Activated naive CD8-positive, alpha-beta T cell treated with anti-CD3 and anti-CD28 coated beads for 36 hours (primary cell): ENCODE measurements around the gene AP5B1. TPM values are rescaled to one million over a fixed set of nuclear protein-coding genes. Genes with fewer than 3 reads are reported as not detected.
A peak's percentile ranks its signal among the peaks of the same experiment; 100 is the strongest.

Source experiments
- DNase-seq: peaks from one replicate; pipeline ENCODE4 v3.0.0; 2021
- H3K27ac Mint-ChIP-seq: one replicate; pipeline ENCODE4 v1.8.0; 2022; ENCODE audit warnings: mild to moderate bottlenecking, moderate library complexity, mixed read lengths
- H3K27me3 Mint-ChIP-seq: one replicate; pipeline ENCODE4 v1.8.0; 2022; ENCODE audit warnings: mild to moderate bottlenecking, mixed read lengths
- H3K36me3 Mint-ChIP-seq: one replicate; pipeline ENCODE4 v1.8.0; 2021; ENCODE audit warnings: mild to moderate bottlenecking, mixed read lengths
- H3K4me1 Mint-ChIP-seq: one replicate; pipeline ENCODE4 v1.8.0; 2021; ENCODE audit warnings: mixed read lengths
- H3K4me3 Mint-ChIP-seq: one replicate; pipeline ENCODE4 v1.8.0; 2022; ENCODE audit warnings: mild to moderate bottlenecking, moderate library complexity, mixed read lengths
- H3K9me3 Mint-ChIP-seq: one replicate; pipeline ENCODE4 v1.8.0; 2022; ENCODE audit warnings: mixed read lengths
- total RNA-seq, 2 experiments: library from RNA; stranded (reverse); gene quantifications; one replicate each; pipeline ENCODE4 v1.2.3, GENCODE V29; 2021

The AP5B1 gene
- 10 to 100 TPM; 20.4 to 20.6 TPM for total RNA-seq

- peaks cover 24% of the 10 kb centered on the region for H3K27me3 Mint-ChIP-seq
- peak; percentile 84 for DNase-seq
- H3K27ac Mint-ChIP-seq = peak within 1 kb of the TSS; percentile 89
- peaks cover 31% of the 10 kb centered on the region for H3K4me1 Mint-ChIP-seq
- no peaks in the 10 kb centered on the region for H3K9me3 Mint-ChIP-seq
- peaks cover 7% of the 10 kb centered on the region for H3K36me3 Mint-ChIP-seq
- H3K4me3 Mint-ChIP-seq = peak within 1 kb of the TSS; percentile 83
Observed at GRCh38 chr11:65780770-65781151, at the start of gene AP5B1. TSS of gene AP5B1 (minus strand) at chr11:65780976. CDS start at chr11:65780591, 385 bp downstream.

- H3K36me3 Mint-ChIP-seq = peaks cover 5% of the 10 kb centered on the region
- no peak overlapping the region for H3K4me3 Mint-ChIP-seq
- H3K27me3 Mint-ChIP-seq = peaks cover 5% of the 10 kb centered on the region
- no peak for DNase-seq
- peaks cover 32% of the 10 kb centered on the region for H3K4me1 Mint-ChIP-seq
- no peak overlapping the region for H3K27ac Mint-ChIP-seq
- H3K9me3 Mint-ChIP-seq = peaks cover 3% of the 10 kb centered on the region
Observed at GRCh38 chr11:65829459-65829858, 48.7 kb upstream of the AP5B1 start.

GRCh38 chr11:65826984-65827735, 46.4 kb upstream of the AP5B1 start:
- Mint-ChIP-seq H3K27ac (no peak overlapping the region), H3K4me3 (no peak overlapping the region), H3K9me3 (no peaks in the 10 kb centered on the region)

GRCh38 chr11:65822776-65823528, 42.2 kb upstream of the AP5B1 start:
- Mint-ChIP-seq H3K27ac (no peak overlapping the region), H3K4me3 (no peak overlapping the region), H3K27me3 (no peaks in the 10 kb centered on the region), H3K36me3 (no peaks in the 10 kb centered on the region), H3K4me1 (peaks cover 12% of the 10 kb centered on the region), H3K9me3 (no peaks in the 10 kb centered on the region)
- no peak for DNase-seq

More at GRCh38 chr11:65826984-65827735, 46.4 kb upstream of the AP5B1 start:
- Mint-ChIP-seq H3K27me3 (no peaks in the 10 kb centered on the region), H3K4me1 (peaks cover 22% of the 10 kb centered on the region), H3K36me3 (no peaks in the 10 kb centered on the region)
- DNase-seq = no peak

GRCh38 chr11:65821107-65821506, 40.3 kb upstream of the AP5B1 start:
- Mint-ChIP-seq H3K27me3 (no peaks in the 10 kb centered on the region), H3K9me3 (no peaks in the 10 kb centered on the region), H3K4me3 (no peak overlapping the region), H3K36me3 (no peaks in the 10 kb centered on the region), H3K27ac (no peak overlapping the region), H3K4me1 (peaks cover 19% of the 10 kb centered on the region)
- no peak for DNase-seq

GRCh38 chr11:65817835-65818680, 37.3 kb upstream of the AP5B1 start:
- Mint-ChIP-seq H3K27ac (peak overlapping the region; percentile 82), H3K4me3 (peak overlapping the region; percentile 79), H3K27me3 (no peaks in the 10 kb centered on the region), H3K4me1 (peaks cover 22% of the 10 kb centered on the region), H3K36me3 (no peaks in the 10 kb centered on the region), H3K9me3 (no peaks in the 10 kb centered on the region)
- peak; percentile 92 for DNase-seq

- Mint-ChIP-seq H3K36me3 (no peaks in the 10 kb centered on the region), H3K27ac (peak overlapping the region; percentile 82)
- no peak for DNase-seq
Observed at GRCh38 chr11:65817312-65817834, 36.6 kb upstream of the AP5B1 start.

GRCh38 chr11:65816696-65817095, 35.9 kb upstream of the AP5B1 start:
- no peak for DNase-seq
- Mint-ChIP-seq H3K27ac (no peak overlapping the region), H3K4me1 (peaks cover 22% of the 10 kb centered on the region), H3K27me3 (no peaks in the 10 kb centered on the region), H3K36me3 (no peaks in the 10 kb centered on the region), H3K4me3 (peak overlapping the region; percentile 44), H3K9me3 (no peaks in the 10 kb centered on the region)

More at GRCh38 chr11:65817312-65817834, 36.6 kb upstream of the AP5B1 start:
- H3K4me3 Mint-ChIP-seq = peak overlapping the region; percentile 79
- H3K27me3 Mint-ChIP-seq = no peaks in the 10 kb centered on the region
- no peaks in the 10 kb centered on the region for H3K9me3 Mint-ChIP-seq
- peaks cover 22% of the 10 kb centered on the region for H3K4me1 Mint-ChIP-seq

- no peak overlapping the region for H3K27ac Mint-ChIP-seq
- peaks cover 22% of the 10 kb centered on the region for H3K4me1 Mint-ChIP-seq
- H3K36me3 Mint-ChIP-seq = no peaks in the 10 kb centered on the region
- H3K27me3 Mint-ChIP-seq = no peaks in the 10 kb centered on the region
- H3K4me3 Mint-ChIP-seq = no peak overlapping the region
- H3K9me3 Mint-ChIP-seq = no peaks in the 10 kb centered on the region
- DNase-seq = no peak
Observed at GRCh38 chr11:65814986-65815565, 34.3 kb upstream of the AP5B1 start.

- Mint-ChIP-seq H3K27me3 (no peaks in the 10 kb centered on the region), H3K27ac (no peak overlapping the region), H3K4me3 (no peak overlapping the region), H3K4me1 (peaks cover 22% of the 10 kb centered on the region), H3K9me3 (no peaks in the 10 kb centered on the region), H3K36me3 (no peaks in the 10 kb centered on the region)
- DNase-seq = no peak
Observed at GRCh38 chr11:65814131-65814985, 33.6 kb upstream of the AP5B1 start.

GRCh38 chr11:65811764-65812475, 31.1 kb upstream of the AP5B1 start:
- Mint-ChIP-seq H3K27me3 (peaks cover 11% of the 10 kb centered on the region), H3K4me3 (no peak overlapping the region)

GRCh38 chr11:65810046-65810868, 29.5 kb upstream of the AP5B1 start:
- Mint-ChIP-seq H3K36me3 (no peaks in the 10 kb centered on the region), H3K9me3 (no peaks in the 10 kb centered on the region), H3K4me1 (peaks cover 2% of the 10 kb centered on the region), H3K27me3 (peaks cover 13% of the 10 kb centered on the region), H3K27ac (no peak overlapping the region), H3K4me3 (no peak overlapping the region)
- no peak for DNase-seq

More at GRCh38 chr11:65811764-65812475, 31.1 kb upstream of the AP5B1 start:
- DNase-seq = no peak
- Mint-ChIP-seq H3K27ac (no peak overlapping the region), H3K36me3 (no peaks in the 10 kb centered on the region), H3K4me1 (peaks cover 9% of the 10 kb centered on the region), H3K9me3 (no peaks in the 10 kb centered on the region)
